ENCODE results near the gene NR2C2. TPM values are rescaled to one million over a fixed set of nuclear protein-coding genes. Genes with fewer than 3 reads are reported as not detected.

NR2C2 gene
- total and polyA plus RNA-seq, 2 donors from 2014 or later = 3.5 to 43.6 TPM

DNA sequence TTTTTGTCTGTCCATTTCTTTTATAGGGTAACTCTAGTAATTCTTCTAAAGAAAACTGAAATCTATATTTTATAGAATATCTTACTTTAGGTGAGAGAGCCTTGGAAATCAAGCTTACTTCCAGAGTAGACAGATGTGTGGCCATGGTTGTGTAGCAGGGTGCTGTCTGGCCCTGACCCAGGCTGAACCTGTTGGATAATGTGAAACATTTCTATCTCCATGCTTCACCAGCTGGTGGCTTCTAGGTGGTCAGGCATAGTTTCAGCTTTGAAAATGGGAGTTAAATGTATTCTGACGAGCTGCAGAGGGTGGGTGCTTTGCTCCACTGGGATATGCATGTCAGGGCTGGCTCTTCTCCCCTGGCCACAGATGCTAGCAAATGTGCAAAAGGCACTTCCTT, 20.8 kb upstream of the NR2C2 start:
- Histone ChIP-seq H3K4me3 (ENCODE audit: low read length in 3 of 3) (no peak overlapping the region), H3K9ac (ENCODE audit: low read length in 3 of 3) (no peak overlapping the region), H3K36me3 (ENCODE audit: control insufficient read depth in 2 of 3, insufficient read depth in 3 of 3, low read length in 3 of 3) (peaks cover 0 to 7% (median 2%) of the 10 kb centered on the region in 3 donors), H3K9me3 (ENCODE audit: control insufficient read depth in 2 of 3, insufficient read depth in 1 of 3, low read length in 3 of 3) (no peaks in the 10 kb centered on the region), H3K27me3 (ENCODE audit: control insufficient read depth, insufficient read depth, low read length) (no peaks in the 10 kb centered on the region), H3K27ac (ENCODE audit: low read depth in 2 of 2, low read length in 2 of 2) (no peak overlapping the region), H3K4me1 (ENCODE audit: control insufficient read depth in 2 of 3, insufficient read depth in 2 of 3, low read depth in 1 of 3, low read length in 3 of 3) (no peaks in the 10 kb centered on the region)
- FAIRE-seq = no peak
- DNase-seq = no peak
- TF ChIP-seq CTCF (IDR thresholded peaks at IDR 0.05; ENCODE audit: borderline replicate concordance, extremely low read depth, insufficient read depth) = no peak
- intact Hi-C loops (cut with DNase I) = no loop called here

GRCh38 chr3:14927308-14927707, 20.1 kb upstream of the NR2C2 start:
- TF ChIP-seq CTCF (IDR thresholded peaks at IDR 0.05; ENCODE audit: borderline replicate concordance, extremely low read depth, insufficient read depth) = no peak
- DNase-seq (no peak), FAIRE-seq (no peak)
- Histone ChIP-seq H3K9me3 (ENCODE audit: control insufficient read depth in 2 of 3, insufficient read depth in 1 of 3, low read length in 3 of 3) (no peaks in the 10 kb centered on the region), H3K36me3 (ENCODE audit: control insufficient read depth in 2 of 3, insufficient read depth in 3 of 3, low read length in 3 of 3) (peaks cover 0 to 7% (median 2%) of the 10 kb centered on the region in 3 donors), H3K27ac (ENCODE audit: low read depth in 2 of 2, low read length in 2 of 2) (no peak overlapping the region), H3K4me1 (ENCODE audit: control insufficient read depth in 2 of 3, insufficient read depth in 2 of 3, low read depth in 1 of 3, low read length in 3 of 3) (no peaks in the 10 kb centered on the region), H3K27me3 (ENCODE audit: control insufficient read depth, insufficient read depth, low read length) (no peaks in the 10 kb centered on the region), H3K4me3 (ENCODE audit: low read length in 3 of 3) (no peak overlapping the region), H3K9ac (ENCODE audit: low read length in 3 of 3) (no peak overlapping the region)
- intact Hi-C loops (cut with DNase I) = no loop called here

- intact Hi-C loops (cut with DNase I) = no loop called here
- no peak for TF ChIP-seq CTCF (IDR thresholded peaks at IDR 0.05; ENCODE audit: borderline replicate concordance, extremely low read depth, insufficient read depth)
- no peaks in the 10 kb centered on the region for H3K27me3 ChIP-seq (ENCODE audit: control insufficient read depth, insufficient read depth, low read length)
- H3K4me1 ChIP-seq (ENCODE audit: control insufficient read depth in 2 of 3, insufficient read depth in 2 of 3, low read depth in 1 of 3, low read length in 3 of 3) = no peaks in the 10 kb centered on the region
- DNase-seq (no peak), FAIRE-seq (no peak)
- H3K9ac ChIP-seq (ENCODE audit: low read length in 3 of 3) = no peak overlapping the region
- H3K27ac ChIP-seq (ENCODE audit: low read depth in 2 of 2, low read length in 2 of 2) = no peak overlapping the region
- H3K4me3 ChIP-seq (ENCODE audit: low read length in 3 of 3) = no peak overlapping the region
- no peaks in the 10 kb centered on the region for H3K9me3 ChIP-seq (ENCODE audit: control insufficient read depth in 2 of 3, insufficient read depth in 1 of 3, low read length in 3 of 3)
- H3K36me3 ChIP-seq (ENCODE audit: control insufficient read depth in 2 of 3, insufficient read depth in 3 of 3, low read length in 3 of 3) = peaks cover 0 to under 1% (median 0%) of the 10 kb centered on the region in 3 donors
Observed at GRCh38 chr3:14929310-14930074, 17.9 kb upstream of the NR2C2 start.

Data from kidney (tissue), 14 donors.